Glomerular endothelial cell (primary cell): ENCODE measurements around the gene PRKAB2. TPM values are rescaled to one million over a fixed set of nuclear protein-coding genes. Genes with fewer than 3 reads are reported as not detected.
"Not testable (repeated sequence)": the region's sequence is repeated elsewhere in the genome, so short reads cannot be mapped to it uniquely, and the experiment has no call there.

ENCODE experiments used
- DNase-seq: peaks from one replicate; pipeline ENCODE4 v3.0.0-alpha.2; 2011; ENCODE audit warnings: low read depth, low spot score; ENCODE audit errors: extremely low read depth
- total RNA-seq: library from RNA; depleted of rRNA; stranded (reverse); fragments of >200 nt; gene quantifications from 2 replicates; pipeline ENCODE4 v1.2.3, GENCODE V29; 2015

Gene PRKAB2
- total RNA-seq, 1 donor from 2014 or later = 8.5 TPM

DNA sequence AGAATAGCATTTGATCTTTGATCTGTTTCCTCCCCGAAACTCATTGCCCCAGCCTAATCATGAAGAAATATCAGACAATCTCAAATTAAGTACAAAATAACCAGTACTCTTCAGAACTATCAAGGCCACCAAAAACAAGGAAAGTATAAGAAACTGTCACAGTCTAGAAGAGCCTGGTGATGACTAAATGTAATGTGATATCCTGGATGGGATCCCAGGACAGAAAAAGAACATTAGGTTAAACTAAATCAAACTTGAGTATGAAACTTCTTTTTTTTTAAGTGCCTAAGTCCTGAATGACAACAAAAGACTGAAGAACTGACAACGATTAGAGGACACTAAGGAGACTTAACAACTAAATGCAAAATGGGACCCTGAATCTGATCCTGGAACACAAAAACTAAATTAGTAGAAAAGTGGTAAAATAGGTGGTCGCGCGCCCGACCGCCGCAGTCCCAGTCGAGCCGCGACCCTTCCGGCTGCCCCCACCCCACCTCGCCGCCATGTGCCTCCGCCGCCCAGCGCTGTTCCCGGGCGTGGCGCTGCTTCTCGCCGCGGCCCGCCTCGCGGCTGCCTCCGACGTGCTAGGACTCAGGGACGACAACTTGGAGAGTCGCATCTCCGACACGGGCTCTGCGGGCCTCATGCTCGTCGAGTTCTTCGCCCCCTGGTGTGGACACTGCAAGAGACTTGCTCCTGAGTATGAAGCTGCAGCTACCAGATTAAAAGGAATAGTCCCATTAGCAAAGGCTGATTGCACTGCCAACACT is 5.5 kb upstream of the PRKAB2 start:
- DNase-seq = no peak

- DNase-seq = no peak
These were observed 687 bp downstream of the PRKAB2 start for GRCh38 chr1:147171399-147172167.

DNA sequence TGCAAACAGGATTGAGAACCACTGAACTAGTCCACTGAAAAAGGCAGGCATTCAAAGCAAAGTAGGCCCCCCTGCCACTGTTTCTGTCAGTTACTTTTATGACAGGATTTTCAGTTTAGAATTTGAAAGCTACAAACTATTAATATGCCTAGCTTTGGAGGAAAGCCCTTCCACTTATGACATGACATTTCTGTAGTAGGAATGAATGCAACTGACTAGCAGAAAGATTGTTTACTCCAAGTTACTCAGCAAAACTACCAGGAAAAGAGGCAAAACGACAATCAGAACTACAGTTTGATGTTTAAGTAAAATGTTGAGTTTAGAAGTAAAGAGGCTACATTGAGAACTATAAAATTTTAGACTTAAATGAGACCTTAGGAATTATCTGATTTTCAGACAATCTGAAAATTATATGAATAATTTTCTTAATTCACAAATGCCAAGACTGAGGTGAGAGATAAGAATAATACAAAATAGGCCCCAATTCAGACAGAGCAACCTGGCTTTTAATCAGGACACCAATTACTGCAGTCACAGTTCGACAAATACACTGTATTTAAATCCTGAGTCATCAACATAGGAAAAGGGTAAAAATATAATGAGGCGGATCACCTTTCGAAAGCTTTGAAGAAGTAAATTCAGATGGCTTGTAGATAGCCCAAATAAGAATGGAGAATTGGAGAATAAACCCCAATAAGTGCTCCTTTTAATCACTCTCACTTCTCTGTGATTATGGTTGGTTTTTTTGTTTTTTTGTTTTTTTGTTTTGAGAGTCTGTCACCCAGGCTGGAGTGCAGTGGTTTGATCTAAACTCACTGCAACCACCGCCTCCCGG is 2.2 kb downstream of the PRKAB2 start:
- DNase-seq = no peak

GRCh38 chr1:147169171-147169570 is 3.1 kb downstream of the PRKAB2 start:
- DNase-seq = no peak

- DNase-seq = no peak
These were observed 3.6 kb downstream of the PRKAB2 start for GRCh38 chr1:147168626-147169058.

DNA sequence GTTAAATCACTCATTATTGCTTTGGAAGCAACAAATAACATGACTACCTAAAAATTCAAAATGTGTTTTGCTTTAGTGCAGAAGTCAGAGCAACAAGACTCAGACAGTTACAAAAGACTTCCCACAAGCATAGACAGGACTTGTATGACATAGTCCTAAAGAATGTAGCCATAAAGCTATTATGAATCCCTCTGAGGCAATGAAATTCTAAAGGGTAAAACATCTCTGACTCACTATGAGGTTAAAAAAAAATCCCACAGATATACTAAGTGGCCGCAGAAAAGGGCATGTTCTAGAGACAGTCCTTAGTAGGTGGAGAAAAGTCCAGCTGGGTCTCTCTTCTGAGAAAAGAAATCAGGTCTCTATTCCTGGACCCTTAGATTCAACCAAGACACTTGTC is 4.9 kb downstream of the PRKAB2 start:
- DNase-seq = no peak

GRCh38 chr1:147163019-147163418 is 9.3 kb downstream of the PRKAB2 start:
- no peak for DNase-seq

DNA sequence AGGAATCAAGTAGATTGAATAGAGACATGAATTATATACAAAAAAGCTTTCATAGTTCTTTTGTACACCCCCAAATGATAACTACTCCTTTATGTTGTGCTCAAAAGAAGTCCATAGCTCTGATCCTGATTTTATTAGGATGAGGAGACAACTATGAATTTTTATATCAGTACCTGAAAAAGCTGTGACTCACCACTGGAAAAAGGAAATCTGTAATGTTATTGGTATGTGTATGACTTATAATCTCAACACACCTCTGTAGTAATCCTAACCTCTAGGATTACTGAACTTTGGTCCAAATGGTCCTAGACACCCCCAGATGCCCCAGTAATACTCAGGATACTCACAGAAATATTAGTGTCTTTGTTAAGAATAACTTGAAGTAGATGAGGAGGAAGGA is 10.2 kb downstream of the PRKAB2 start:
- no peak for DNase-seq

DNA sequence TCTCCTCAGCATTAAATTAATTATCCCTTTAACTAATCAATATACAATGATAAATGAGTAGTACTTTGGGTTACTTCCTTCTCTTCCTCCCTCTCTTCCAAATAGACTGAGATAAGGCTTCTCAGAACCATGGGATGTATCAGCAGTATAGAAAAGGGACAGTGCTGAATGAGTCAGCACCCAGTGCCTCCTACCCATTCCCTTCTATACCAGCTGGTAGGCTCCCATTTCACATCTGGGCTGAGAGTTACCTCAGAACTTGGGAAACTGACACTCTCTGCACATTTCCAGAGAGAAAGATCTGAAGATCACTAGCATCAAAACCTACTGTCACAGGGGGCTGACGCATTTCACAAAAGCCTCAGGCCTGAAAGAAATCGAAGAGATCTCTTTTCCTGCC is 15.2 kb downstream of the PRKAB2 start:
- not testable (repeated sequence) for DNase-seq

DNA sequence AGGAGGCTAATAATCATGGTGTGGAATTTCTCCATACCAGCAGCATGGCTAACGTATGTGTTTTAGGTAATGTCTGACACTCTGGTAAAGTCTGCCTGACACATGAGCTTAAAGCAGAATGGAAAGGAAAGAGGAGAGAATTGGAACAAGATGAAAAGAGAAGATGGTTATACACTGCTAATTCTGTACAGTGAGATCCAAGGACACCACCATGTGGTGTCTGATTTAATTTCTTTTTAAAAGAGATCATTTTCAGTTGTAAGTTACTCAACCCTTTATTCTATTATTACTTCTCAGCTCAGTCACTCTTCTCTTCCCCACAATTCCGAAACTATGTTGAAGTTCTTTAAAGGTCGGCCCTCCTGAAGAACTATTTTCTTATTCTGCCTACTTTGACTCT is 15.6 kb downstream of the PRKAB2 start:
- DNase-seq = no peak

GRCh38 chr1:147152772-147153171 is 19.5 kb downstream of the PRKAB2 start:
- DNase-seq = no peak

GRCh38 chr1:147151244-147151643 is 21.0 kb downstream of the PRKAB2 start:
- DNase-seq = no peak

GRCh38 chr1:147142886-147143285 is 29.4 kb downstream of the PRKAB2 start:
- DNase-seq = no peak

GRCh38 chr1:147130721-147131120 is 41.5 kb downstream of the PRKAB2 start:
- not testable (repeated sequence) for DNase-seq

DNA sequence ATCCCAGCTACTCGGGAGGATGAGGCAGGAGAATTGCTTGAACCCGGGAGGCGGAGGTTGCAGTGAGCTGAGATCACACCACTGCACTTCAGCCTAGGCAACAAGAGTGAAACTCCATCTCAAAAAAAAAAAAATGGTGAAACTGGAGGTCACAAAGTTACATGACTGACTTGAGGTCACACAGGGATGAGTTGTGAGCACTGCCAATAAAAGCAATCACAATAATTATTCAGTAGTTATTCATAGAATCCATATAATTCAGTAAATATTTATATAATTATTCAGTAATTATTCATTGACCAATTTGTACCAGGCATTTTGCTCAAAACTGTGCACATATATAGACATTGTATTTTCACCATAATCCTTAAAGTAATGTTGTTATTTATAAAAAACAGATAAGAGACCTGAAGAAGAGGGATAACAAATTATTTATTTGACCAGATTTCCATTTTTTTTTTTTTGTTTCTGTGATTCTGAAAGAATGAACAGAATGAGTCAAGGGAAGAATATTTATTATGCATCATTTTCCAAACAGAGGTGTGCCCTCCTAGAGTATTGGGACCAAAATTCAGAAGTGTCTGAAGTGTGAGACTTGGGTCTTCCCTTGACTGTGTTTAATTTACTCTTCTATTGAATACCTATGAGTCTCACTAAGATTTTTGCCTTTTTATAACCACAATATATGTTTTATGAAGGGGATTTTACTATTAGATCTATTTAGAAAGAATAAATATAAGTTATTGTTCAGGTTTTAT is 43.0 kb downstream of the PRKAB2 start:
- DNase-seq = no peak

DNA sequence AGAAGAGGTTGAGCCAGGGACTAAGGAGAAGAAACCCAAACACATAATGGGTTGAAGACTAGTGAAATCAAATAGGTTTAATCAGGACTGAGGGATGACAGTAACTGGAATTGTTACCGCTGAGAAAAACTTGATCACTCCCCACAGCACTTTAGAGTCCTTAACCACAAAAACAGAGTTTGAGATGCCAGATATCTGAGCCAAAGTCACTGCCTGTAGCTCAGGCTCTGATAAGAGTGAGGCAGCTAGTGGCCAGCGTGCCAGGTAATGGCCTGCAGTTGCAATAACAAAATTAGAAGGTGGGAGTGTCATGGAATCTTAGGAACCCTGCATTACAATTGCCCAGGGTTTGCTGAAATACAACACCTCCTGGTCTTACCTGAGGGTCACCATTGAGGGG is 48.0 kb downstream of the PRKAB2 start:
- no peak for DNase-seq

GRCh38 chr1:147117109-147117508 is 55.2 kb downstream of the PRKAB2 start:
- DNase-seq = no peak

DNA sequence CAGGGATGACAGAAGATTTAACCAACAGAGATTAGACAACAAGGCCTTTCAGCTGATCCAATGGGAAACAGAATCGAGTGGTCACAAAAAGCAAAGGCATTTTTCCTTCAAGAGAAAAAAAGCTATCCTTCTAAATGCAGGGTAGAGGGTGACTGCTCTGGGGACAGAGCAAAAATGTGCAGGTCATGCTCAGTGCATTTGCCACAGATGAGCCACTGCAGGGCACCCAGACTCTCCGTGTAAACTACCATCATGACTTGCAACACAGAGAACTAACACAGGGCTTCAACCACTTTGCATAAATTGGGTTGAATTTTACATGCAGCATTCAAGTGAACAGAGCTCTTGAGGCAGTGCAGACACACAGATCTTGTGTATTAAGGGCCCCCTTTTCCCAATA is 56.8 kb downstream of the PRKAB2 start:
- no peak for DNase-seq

DNA sequence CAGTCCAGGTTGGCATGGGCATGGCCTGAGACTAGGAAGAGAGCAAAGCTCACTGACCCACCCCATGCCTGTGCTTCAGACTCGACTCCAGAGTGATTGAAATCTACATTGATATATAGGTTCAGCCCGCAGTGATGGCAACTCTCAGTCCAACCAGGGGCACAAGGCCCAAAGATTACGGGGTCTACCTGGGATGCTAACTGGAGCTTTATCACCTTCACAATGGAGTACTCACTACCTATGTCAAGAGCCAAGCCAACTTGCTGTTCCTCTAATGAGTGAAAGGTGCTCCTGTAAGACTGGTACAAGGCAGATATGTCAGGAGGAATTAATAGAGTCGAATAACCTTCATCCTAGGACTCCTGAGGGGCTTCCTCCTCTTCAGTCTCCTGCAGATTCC is 57.2 kb downstream of the PRKAB2 start:
- DNase-seq = not testable (repeated sequence)

GRCh38 chr1:147114353-147114752 is 57.9 kb downstream of the PRKAB2 start:
- DNase-seq = not testable (repeated sequence)
